ENCODE data around the gene NEDD8.

DNA sequence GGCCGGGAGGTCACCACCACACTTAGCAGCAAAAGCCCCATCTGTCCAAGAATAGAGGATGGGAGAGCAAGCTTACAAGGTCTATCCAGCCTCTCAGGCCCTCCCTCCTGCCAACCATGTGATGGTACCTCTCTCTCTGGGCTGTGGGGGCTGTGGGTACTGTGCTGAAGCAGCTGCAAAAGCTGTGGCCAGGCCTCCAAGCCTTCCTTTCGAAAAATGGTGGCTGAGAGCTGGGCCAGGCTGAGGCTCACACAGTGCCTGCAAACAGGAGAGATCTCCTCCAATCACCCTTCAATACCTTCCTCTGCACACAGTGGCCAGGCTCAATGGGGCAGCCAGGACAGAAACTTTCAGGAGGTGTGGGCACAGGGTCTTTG, 44.6 kb downstream of the NEDD8 start:
- TF ChIP-seq, protein P1, sequence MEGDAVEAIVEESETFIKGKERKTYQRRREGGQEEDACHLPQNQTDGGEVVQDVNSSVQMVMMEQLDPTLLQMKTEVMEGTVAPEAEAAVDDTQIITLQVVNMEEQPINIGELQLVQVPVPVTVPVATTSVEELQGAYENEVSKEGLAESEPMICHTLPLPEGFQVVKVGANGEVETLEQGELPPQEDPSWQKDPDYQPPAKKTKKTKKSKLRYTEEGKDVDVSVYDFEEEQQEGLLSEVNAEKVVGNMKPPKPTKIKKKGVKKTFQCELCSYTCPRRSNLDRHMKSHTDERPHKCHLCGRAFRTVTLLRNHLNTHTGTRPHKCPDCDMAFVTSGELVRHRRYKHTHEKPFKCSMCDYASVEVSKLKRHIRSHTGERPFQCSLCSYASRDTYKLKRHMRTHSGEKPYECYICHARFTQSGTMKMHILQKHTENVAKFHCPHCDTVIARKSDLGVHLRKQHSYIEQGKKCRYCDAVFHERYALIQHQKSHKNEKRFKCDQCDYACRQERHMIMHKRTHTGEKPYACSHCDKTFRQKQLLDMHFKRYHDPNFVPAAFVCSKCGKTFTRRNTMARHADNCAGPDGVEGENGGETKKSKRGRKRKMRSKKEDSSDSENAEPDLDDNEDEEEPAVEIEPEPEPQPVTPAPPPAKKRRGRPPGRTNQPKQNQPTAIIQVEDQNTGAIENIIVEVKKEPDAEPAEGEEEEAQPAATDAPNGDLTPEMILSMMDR (IDR thresholded peaks at IDR 0.05) = no peak
- TF ChIP-seq POLR2A (IDR thresholded peaks at IDR 0.05) = no peak
- TF ChIP-seq EP300 (IDR thresholded peaks at IDR 0.05) = no peak
